CD14-positive monocyte (primary cell): ENCODE data around the gene TMEM234. TPM values are rescaled to one million over a fixed set of nuclear protein-coding genes. Genes with fewer than 3 reads are reported as not detected.

Experiments used
- DNase-seq, 3 donors: peaks; one replicate each; pipeline ENCODE4 v3.0.0-alpha.2; 2011 to 2022
- H2AFZ ChIP-seq: 2 replicates; pipeline ENCODE4 v1.6.0; 2012; ENCODE audit warnings: mild to moderate bottlenecking, low read depth, low read length, inconsistent platforms; ENCODE audit not compliant: insufficient read depth, poor library complexity, severe bottlenecking
- H3K27ac ChIP-seq, 2 donors: 1 replicate in 1 of 2; 2 replicates in 1 of 2; pipeline ENCODE4 v1.5.1; 2012 to 2013; ENCODE audit warnings: low read length in 2 of 2, control low read depth in 1 of 2, inconsistent platforms in 1 of 2, low read depth in 1 of 2, mild to moderate bottlenecking in 1 of 2
- H3K27me3 ChIP-seq, 2 donors: one replicate each; pipeline versions ENCODE4 v1.6.0 to v1.6.1; 2011 to 2013; ENCODE audit warnings: low read length in 2 of 2; ENCODE audit not compliant: control insufficient read depth in 2 of 2, insufficient read depth in 2 of 2
- H3K36me3 ChIP-seq, 2 donors: replicated peaks in 1 of 2; 1 replicate in 1 of 2; 2 replicates in 1 of 2; pipeline versions ENCODE4 v1.5.1 to v1.6.1; 2012 to 2013; ENCODE audit warnings: low read length in 2 of 2, control low read depth in 1 of 2, inconsistent platforms in 1 of 2, mild to moderate bottlenecking in 1 of 2; ENCODE audit not compliant: insufficient read depth in 2 of 2, control insufficient read depth in 1 of 2
- H3K4me1 ChIP-seq, 2 donors: 1 replicate in 1 of 2; 2 replicates in 1 of 2; pipeline versions ENCODE4 v1.5.1 to v1.6.1; 2012 to 2013; ENCODE audit warnings: low read length in 2 of 2, control low read depth in 1 of 2, inconsistent platforms in 1 of 2, mild to moderate bottlenecking in 1 of 2, moderate library complexity in 1 of 2; ENCODE audit not compliant: insufficient read depth in 2 of 2, control insufficient read depth in 1 of 2
- H3K4me2 ChIP-seq: replicated peaks from 2 replicates; pipeline ENCODE3; 2012; ENCODE audit warnings: low read length, moderate library complexity, mild to moderate bottlenecking; ENCODE audit not compliant: poor library complexity, severe bottlenecking; ENCODE audit errors: extremely low read depth
- H3K4me3 ChIP-seq, 3 experiments: fragments of 200-600 bp in 1 of 3; sonication (generic) in 1 of 3; replicated peaks in 1 of 3; 1 replicate in 2 of 3; 2 replicates in 1 of 3; pipeline ENCODE4 v1.5.1; 2011 to 2013; ENCODE audit warnings: low read length in 3 of 3, mild to moderate bottlenecking in 3 of 3, control low read depth in 2 of 3, low read depth in 2 of 3, inconsistent platforms in 1 of 3, moderate library complexity in 1 of 3
- H3K79me2 ChIP-seq: 2 replicates; pipeline ENCODE4 v1.6.0; 2012; ENCODE audit warnings: mild to moderate bottlenecking, control low read depth, inconsistent platforms, low read length, moderate library complexity; ENCODE audit not compliant: insufficient read depth
- H3K9ac ChIP-seq: 2 replicates; pipeline ENCODE4 v1.6.0; 2017; ENCODE audit warnings: low read length, mild to moderate bottlenecking; ENCODE audit not compliant: insufficient read depth, poor library complexity, severe bottlenecking
- H3K9me3 ChIP-seq, 2 donors: replicated peaks in 1 of 2; 1 replicate in 1 of 2; 2 replicates in 1 of 2; pipeline versions ENCODE4 v1.5.1 to v1.6.1; 2012 to 2013; ENCODE audit warnings: low read length in 2 of 2, control low read depth in 1 of 2; ENCODE audit not compliant: control insufficient read depth in 1 of 2, insufficient read depth in 1 of 2
- H4K20me1 ChIP-seq: 2 replicates; pipeline ENCODE4 v1.6.0; 2012; ENCODE audit warnings: mild to moderate bottlenecking, low read length, control low read depth, moderate library complexity; ENCODE audit not compliant: insufficient read depth
- H3K27ac Mint-ChIP-seq, 7 donors: one replicate each; pipeline ENCODE4 v1.8.0; 2020; ENCODE audit warnings: mild to moderate bottlenecking in 7 of 7, mixed read lengths in 7 of 7, moderate library complexity in 6 of 7, inconsistent platforms in 2 of 7
- H3K27me3 Mint-ChIP-seq, 3 donors: one replicate each; pipeline ENCODE4 v1.8.0; 2021 to 2022; ENCODE audit warnings: low read depth in 3 of 3, mild to moderate bottlenecking in 3 of 3, mixed read lengths in 3 of 3, moderate library complexity in 3 of 3, inconsistent platforms in 1 of 3
- H3K36me3 Mint-ChIP-seq, 2 donors: one replicate each; pipeline ENCODE4 v1.8.0; 2020; ENCODE audit warnings: mixed read lengths in 2 of 2, inconsistent platforms in 1 of 2, mild to moderate bottlenecking in 1 of 2
- H3K4me1 Mint-ChIP-seq: one replicate; pipeline ENCODE4 v1.8.0; 2020; ENCODE audit warnings: mild to moderate bottlenecking, mixed read lengths
- H3K4me3 Mint-ChIP-seq, 2 donors: one replicate each; pipeline ENCODE4 v1.8.0; 2020; ENCODE audit warnings: mild to moderate bottlenecking in 2 of 2, mixed read lengths in 2 of 2, moderate library complexity in 1 of 2
- H3K9me3 Mint-ChIP-seq, 7 donors: one replicate each; pipeline ENCODE4 v1.8.0; 2020 to 2022; ENCODE audit warnings: mixed read lengths in 7 of 7, mild to moderate bottlenecking in 6 of 7, moderate library complexity in 6 of 7, inconsistent platforms in 2 of 7
- CTCF ChIP-seq: fragments of 200-600 bp; IDR thresholded peaks from one replicate; pipeline ENCODE4 v1.8.0; 2022; ENCODE audit warnings: antibody characterized with exemption, mild to moderate bottlenecking
- WGBS: methylation state at CpG from one replicate; pipeline ENCODE4 v1.1.5; 2013; ENCODE audit warnings: missing lambda C conversion rate; ENCODE audit not compliant: insufficient coverage; 5-methylcytosine and 5-hydroxymethylcytosine counted together
- intact Hi-C, 2 donors: fragments of 100-400 bp; cut with micrococcal nuclease; formaldehyde crosslinking; loops; one replicate each; pipeline versions ENCODE4 v1.15.0 to v1.15.1; 2023
- polyA plus RNA-seq, 3 donors: library from polyadenylated mRNA; depleted of rRNA in 1 of 3; unstranded in 2 of 3; stranded (reverse) in 1 of 3; fragments of 300-500 nt in 2 of 3; fragments of >200 nt in 1 of 3; fragmentation: Illumina TruSeq in 2 of 3; gene quantifications; 1 replicate in 2 of 3; 2 replicates in 1 of 3; pipeline ENCODE4 v1.2.3, GENCODE V29; 2012 to 2021

Gene TMEM234
- polyA plus RNA-seq, 3 donors = 12.8 to 22.0 (median 14.5) TPM

- Histone ChIP-seq H3K9ac (no peak overlapping the region), H3K27me3 (peaks cover 0 to 15% of the 10 kb centered on the region in 2 donors), H2AFZ (no peak overlapping the region), H3K4me1 (peaks cover 13 to 26% of the 10 kb centered on the region in 2 donors), H3K4me3 (no peak overlapping the region), H3K79me2 (no peaks in the 10 kb centered on the region), H3K27ac (no peak overlapping the region), H3K9me3 (no peaks in the 10 kb centered on the region), H4K20me1 (no peaks in the 10 kb centered on the region), H3K36me3 (no peaks in the 10 kb centered on the region), H3K4me2 (no peak overlapping the region)
- Mint-ChIP-seq H3K27me3 (peaks cover 13 to 35% (median 19%) of the 10 kb centered on the region in 3 donors), H3K9me3 (peaks cover 0 to 4% (median 0%) of the 10 kb centered on the region in 7 donors), H3K36me3 (peaks cover 0 to 2% of the 10 kb centered on the region in 2 donors), H3K4me3 (no peak overlapping the region), H3K4me1 (peaks cover 28% of the 10 kb centered on the region), H3K27ac (peak overlapping the region in 2 of 7 donors; percentile 5 to 50)
- no peak for TF ChIP-seq CTCF
- 93% methylated on average over 7 of the region's 12 CpGs for WGBS
- intact Hi-C loops = no loop called here
- DNase-seq = no peak
These were observed 25.3 kb upstream of the TMEM234 start for GRCh38 chr1:32247452-32247851.

- DNase-seq = no peak
- no peaks in the 10 kb centered on the region for H4K20me1 ChIP-seq
- no peak within 1 kb of the TSS for H3K4me2 ChIP-seq
- peaks cover 0 to 15% of the 10 kb centered on the region in 2 donors for H3K27me3 ChIP-seq
- H3K27ac ChIP-seq = no peak within 1 kb of the TSS
- H3K4me1 Mint-ChIP-seq = peaks cover 27% of the 10 kb centered on the region
- intact Hi-C loops = no loop called here
- H3K4me3 Mint-ChIP-seq = peak within 1 kb of the TSS in 1 of 2 donors; percentile 52
- peak within 1 kb of the TSS; percentile 70 for H2AFZ ChIP-seq
- peaks cover 9 to 26% of the 10 kb centered on the region in 2 donors for H3K4me1 ChIP-seq
- H3K9ac ChIP-seq = no peak within 1 kb of the TSS
- no peak for TF ChIP-seq CTCF
- H3K9me3 ChIP-seq = no peaks in the 10 kb centered on the region
- peak within 1 kb of the TSS in 3 of 7 donors; percentile 50 to 70 (median 62) for H3K27ac Mint-ChIP-seq
- peaks cover 0 to 4% (median 2%) of the 10 kb centered on the region in 7 donors for H3K9me3 Mint-ChIP-seq
- H3K27me3 Mint-ChIP-seq = peaks cover 15 to 38% (median 19%) of the 10 kb centered on the region in 3 donors
- no peaks in the 10 kb centered on the region for H3K36me3 ChIP-seq
- no peak within 1 kb of the TSS for H3K4me3 ChIP-seq
- 92% methylated on average over 2 of the region's 3 CpGs for WGBS
- H3K36me3 Mint-ChIP-seq = peaks cover 0 to 2% of the 10 kb centered on the region in 2 donors
- H3K79me2 ChIP-seq = no peaks in the 10 kb centered on the region
These were observed 24.7 kb upstream of the TMEM234 start, which contains the start of gene FAM167B for GRCh38 chr1:32246888-32247273. TSS of gene FAM167B (plus strand) at chr1:32247222. CDS start at chr1:32247422, 200 bp downstream.
